ENCODE measurements around the gene CFAP20DC. TPM values are rescaled to one million over a fixed set of nuclear protein-coding genes. Genes with fewer than 3 reads are reported as not detected.

The CFAP20DC gene
- total and polyA plus RNA-seq, 2 of the 8 experiments (the other 6 are each of a cell fraction or from before 2014, with no cell fraction given), result 2.2 to 2.8 TPM

DNA sequence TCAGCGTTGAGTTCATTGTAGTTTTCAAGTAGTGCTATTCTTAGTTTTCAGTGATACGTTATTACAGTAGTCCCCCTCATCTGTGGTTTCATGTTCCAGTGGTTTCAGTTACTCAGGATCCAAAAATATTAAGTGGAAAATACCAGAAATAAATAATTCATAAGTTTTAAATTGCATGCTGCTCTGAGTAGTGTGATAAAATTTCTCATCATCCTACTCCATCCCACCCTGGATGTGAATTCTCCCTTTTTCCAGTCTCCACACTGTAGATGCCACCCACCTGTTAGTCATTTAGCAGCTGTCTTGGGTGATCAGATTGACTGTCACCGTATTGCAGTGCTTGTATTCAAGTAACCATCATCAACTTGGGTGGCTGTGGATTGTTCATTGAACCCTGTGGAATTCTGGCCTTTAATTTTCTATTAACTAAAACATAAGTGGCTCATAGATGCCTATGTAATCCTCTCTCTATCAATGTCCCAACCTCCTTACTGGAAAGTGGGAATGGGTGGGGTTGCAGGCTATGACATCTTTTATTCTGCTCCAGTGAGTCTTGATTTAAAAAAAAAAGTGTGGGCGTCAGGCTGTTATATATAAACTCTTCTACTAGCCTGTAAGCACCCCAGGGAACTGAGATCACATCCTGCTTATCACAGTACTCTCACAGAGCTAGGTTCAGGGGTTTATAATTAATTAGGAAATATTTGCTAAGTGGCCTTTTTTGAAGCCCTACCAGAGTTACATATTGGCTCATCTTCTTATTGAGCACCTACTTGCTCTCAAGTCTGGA, 97.5 kb downstream of the CFAP20DC start:
- Histone ChIP-seq H4K91ac (replicated peaks; ENCODE audit: insufficient read length, low read length) (no peak overlapping the region), H2BK5ac (ENCODE audit: low read depth, low read length) (no peak overlapping the region), H3K79me2 (ENCODE audit: control insufficient read depth in 1 of 2, insufficient read depth in 2 of 2, low read length in 2 of 2) (no peaks in the 10 kb centered on the region), H2AFZ (ENCODE audit: low read length) (no peak overlapping the region), H3K27ac (ENCODE audit: low read depth, low read length) (no peak overlapping the region), H4K5ac (ENCODE audit: insufficient read length, low read depth, low read length) (no peak overlapping the region), H3K4me3 (ENCODE audit: extremely low read depth in 1 of 4, insufficient read depth in 2 of 4, low read depth in 3 of 4, low read length in 4 of 4) (no peak overlapping the region), H3K79me1 (ENCODE audit: low read depth, low read length) (no peaks in the 10 kb centered on the region), H3K27me3 (replicated peaks in 1 of 4; ENCODE audit: control insufficient read depth in 3 of 4, extremely low read depth in 1 of 4, insufficient read depth in 3 of 4, low read length in 3 of 4) (no peaks in the 10 kb centered on the region), H4K20me1 (replicated peaks in 1 of 2; ENCODE audit: control insufficient read depth in 1 of 2, insufficient read depth in 2 of 2, low read length in 2 of 2) (no peaks in the 10 kb centered on the region), H3K4me2 (ENCODE audit: insufficient read depth in 1 of 2, low read depth in 2 of 2, low read length in 2 of 2) (no peak overlapping the region), H3K18ac (ENCODE audit: extremely low read depth, low read length) (no peak overlapping the region), H3K36me3 (ENCODE audit: control insufficient read depth in 2 of 4, insufficient read depth in 4 of 4, low read length in 3 of 4) (no peaks in the 10 kb centered on the region), H3K23me2 (ENCODE audit: low read depth, low read length) (no peaks in the 10 kb centered on the region), H3K14ac (ENCODE audit: insufficient read length) (no peak overlapping the region), H2BK15ac (ENCODE audit: low read length) (no peak overlapping the region), H3K4me1 (replicated peaks in 1 of 4; ENCODE audit: control insufficient read depth in 3 of 4, insufficient read depth in 4 of 4, low read length in 3 of 4) (peaks cover 0 to 3% (median under 1%) of the 10 kb centered on the region in 4 experiments; a peak in 3 of 7 replicates), H2BK120ac (replicated peaks; ENCODE audit: low read depth, low read length) (no peak overlapping the region), H2BK20ac (ENCODE audit: low read length) (no peak overlapping the region), H3K23ac (ENCODE audit: insufficient read length) (no peak overlapping the region), H3K4ac (replicated peaks; ENCODE audit: insufficient read length, low read depth, low read length) (no peak overlapping the region), H2BK12ac (ENCODE audit: low read depth, low read length) (no peak overlapping the region), H3K9ac (replicated peaks in 1 of 4; ENCODE audit: extremely low read depth in 1 of 4, low read depth in 3 of 4, low read length in 3 of 4) (no peak overlapping the region), H4K8ac (ENCODE audit: extremely low read depth, insufficient read depth, low read length) (no peak overlapping the region), H3K56ac (replicated peaks; ENCODE audit: insufficient read length, low read depth, low read length) (no peak overlapping the region), H2AK5ac (ENCODE audit: low read depth, low read length) (no peak overlapping the region), H3K9me3 (ENCODE audit: insufficient read depth in 2 of 2, low read depth in 1 of 2, low read length in 1 of 2) (no peaks in the 10 kb centered on the region)
- ChIA-PET POLR2A (ENCODE audit: partially characterized antibody) (no interaction called here), CTCF (ENCODE audit: partially characterized antibody) (no interaction called here)
- no peak for DNase-seq (ENCODE audit: low read depth in 1 of 2, low spot score in 2 of 2)
- no peak for FAIRE-seq
- 88% methylated on average over 4 of the region's 4 CpGs; no CpG with 5 or more reads in 1 of the 2 experiments for WGBS, 2 experiments (ENCODE audit: extremely low coverage in 1 of 2, insufficient coverage in 1 of 2, insufficient read length in 1 of 2, insufficient replicate concordance in 2 of 2, low coverage in 1 of 2, low lambda C conversion rate in 2 of 2, missing lambda C conversion rate in 1 of 2)
- TF ChIP-seq GABPA (IDR thresholded peaks at IDR 0.05; ENCODE audit: borderline replicate concordance, insufficient read depth, low read length), result no peak
- no peak for TF ChIP-seq TBP (IDR thresholded peaks at IDR 0.05; ENCODE audit: low read depth, low read length)
- no peak for TF ChIP-seq EP300 (IDR thresholded peaks at IDR 0.05; ENCODE audit: borderline replicate concordance in 1 of 2, low read depth in 2 of 2, low read length in 2 of 2)
- no peak for TF ChIP-seq EZH2 (IDR thresholded peaks at IDR 0.05; ENCODE audit: low read depth, low read length, severe bottlenecking)
- no peak for TF ChIP-seq JUND (IDR thresholded peaks at IDR 0.05; ENCODE audit: low read length)
- no peak for TF ChIP-seq ZNF274 (IDR thresholded peaks at IDR 0.05; ENCODE audit: borderline replicate concordance, extremely low read depth, low read length)

All from H1 (cell line).